BJ (cell line): Measurements from ENCODE around the gene NAV2. TPM values are rescaled to one million over a fixed set of nuclear protein-coding genes. Genes with fewer than 3 reads are reported as not detected.

ENCODE experiments used
- CTCF ChIA-PET: fragments of 350-600 bp; formaldehyde crosslinking; extraction: SDS; loops from one replicate; lab custom pipeline; 2021; ENCODE audit warnings: antibody characterized with exemption, inconsistent platforms; lab: Yijun Ruan, JAX
- POLR2A ChIA-PET: fragments of 300-600 bp; sonication (Branson Sonifier 250); formaldehyde crosslinking; extraction: SDS; loops from one replicate; lab custom pipeline; 2021; ENCODE audit warnings: antibody characterized with exemption; lab: Charles Lee
- DNase-seq: peaks from one replicate; pipeline ENCODE4 v3.0.0-alpha.2; 2011; ENCODE audit warnings: low read depth
- H3K27me3 ChIP-seq: 2 replicates; pipeline ENCODE4 v1.6.0; 2011; ENCODE audit warnings: low read length; ENCODE audit not compliant: control insufficient read depth, insufficient read depth
- H3K36me3 ChIP-seq: 2 replicates; pipeline ENCODE4 v1.5.1; 2011; ENCODE audit warnings: low read length; ENCODE audit not compliant: control insufficient read depth, insufficient read depth
- H3K4me3 ChIP-seq: 2 replicates; pipeline ENCODE4 v1.5.1; 2011; ENCODE audit warnings: low read depth, mild to moderate bottlenecking, control low read depth, low read length
- CTCF ChIP-seq: IDR thresholded peaks from 2 replicates; pipeline ENCODE4 v1.5.1; 2011; ENCODE audit warnings: low read depth, mild to moderate bottlenecking, control low read depth, inconsistent platforms, low read length, moderate library complexity; ENCODE audit not compliant: insufficient read depth
- polyA plus RNA-seq: library from polyadenylated mRNA; depleted of rRNA; stranded (reverse); fragments of >200 nt; gene quantifications from 2 replicates; pipeline ENCODE4 v1.2.3, GENCODE V29; 2011

The NAV2 gene
- polyA plus RNA-seq, 1 experiment = 6.1 TPM

GRCh38 chr11:19952116-19952605 is 239.5 kb downstream of the NAV2 start:
- CTCF ChIA-PET = interaction anchor here (0.5 to 9.1 kb wide), 25 partner anchors 12 to 438 kb away, joined by 3 to 91 read pairs (median 5); no protein-coding TSS in a partner anchor
- no peak for TF ChIP-seq CTCF
- POLR2A ChIA-PET = no interaction called here
- Histone ChIP-seq H3K27me3 (no peaks in the 10 kb centered on the region), H3K36me3 (peaks cover 9% of the 10 kb centered on the region), H3K4me3 (no peak overlapping the region)
- DNase-seq = no peak

- TF ChIP-seq CTCF = no peak
- Histone ChIP-seq H3K27me3 (no peaks in the 10 kb centered on the region), H3K4me3 (no peak overlapping the region), H3K36me3 (peaks cover 9% of the 10 kb centered on the region)
- ChIA-PET POLR2A (interaction anchor here (0.6 kb wide), 1 partner anchor 561 kb away, joined by 3 read pairs; no protein-coding TSS in a partner anchor), CTCF (interaction anchor here (0.9 to 9.1 kb wide), 22 partner anchors 16 to 401 kb away, joined by 3 to 91 read pairs (median 5); no protein-coding TSS in a partner anchor)
- DNase-seq = no peak
Observed at GRCh38 chr11:19952911-19953310, 240.3 kb downstream of the NAV2 start.

- no peak overlapping the region for H3K4me3 ChIP-seq
- CTCF ChIA-PET = interaction anchor here (0.9 to 9.1 kb wide), 26 partner anchors 10 to 831 kb away, joined by 3 to 91 read pairs (median 4); no protein-coding TSS in a partner anchor
- POLR2A ChIA-PET = interaction anchor here (0.6 kb wide), 2 partner anchors 11 to 560 kb away, joined by 3 read pairs; no protein-coding TSS in a partner anchor
- TF ChIP-seq CTCF = no peak
- DNase-seq = no peak
- H3K27me3 ChIP-seq = no peaks in the 10 kb centered on the region
- peaks cover 9% of the 10 kb centered on the region for H3K36me3 ChIP-seq
Observed at GRCh38 chr11:19953336-19953735, 240.7 kb downstream of the NAV2 start.

GRCh38 chr11:19953909-19954308 is 241.3 kb downstream of the NAV2 start:
- no peak for DNase-seq
- CTCF ChIA-PET = interaction anchor here (0.9 to 9.1 kb wide), 24 partner anchors 9 to 832 kb away, joined by 3 to 91 read pairs (median 4); no protein-coding TSS in a partner anchor
- no peak overlapping the region for H3K4me3 ChIP-seq
- TF ChIP-seq CTCF = peak; percentile 74
- H3K36me3 ChIP-seq = peaks cover 7% of the 10 kb centered on the region
- POLR2A ChIA-PET = interaction anchor here (0.6 kb wide), 1 partner anchor 10 kb away, joined by 3 read pairs; no protein-coding TSS in a partner anchor
- H3K27me3 ChIP-seq = no peaks in the 10 kb centered on the region

- Histone ChIP-seq H3K27me3 (no peaks in the 10 kb centered on the region), H3K4me3 (no peak overlapping the region), H3K36me3 (no peaks in the 10 kb centered on the region)
- TF ChIP-seq CTCF = no peak
- CTCF ChIA-PET = interaction anchor here (1.0 kb wide), 1 partner anchor 178 kb away, joined by 3 read pairs; no protein-coding TSS in a partner anchor
- POLR2A ChIA-PET = no interaction called here
- no peak for DNase-seq
Observed at GRCh38 chr11:19954899-19955298, 242.3 kb downstream of the NAV2 start.
